ENCODE results near the gene TMF1. TPM values are rescaled to one million over a fixed set of nuclear protein-coding genes. Genes with fewer than 3 reads are reported as not detected.

TMF1 gene
- total RNA-seq (ENCODE audit: insufficient read depth, low replicate concordance), result 52.2 TPM

GRCh38 chr3:69051756-69052471 is at the start of gene TMF1:
Gene TMF1, minus strand, starts transcription at chr3:69052333. Its CDS starts 247 bp downstream, at chr3:69052086.
- DNase-seq (ENCODE audit: low spot score), result peak; percentile 99

- no peak for DNase-seq (ENCODE audit: low spot score)
Observed at GRCh38 chr3:69099576-69099975, 47.4 kb upstream of the TMF1 start.

- no peak for DNase-seq (ENCODE audit: low spot score)
Observed at GRCh38 chr3:69097407-69098086, 45.4 kb upstream of the TMF1 start.

- no peak for DNase-seq (ENCODE audit: low spot score)
Observed at GRCh38 chr3:69096299-69096698, 44.2 kb upstream of the TMF1 start.

- no peak for DNase-seq (ENCODE audit: low spot score)
Observed at GRCh38 chr3:69095636-69096035, 43.5 kb upstream of the TMF1 start.

GRCh38 chr3:69094467-69095205 is 42.5 kb upstream of the TMF1 start:
- peak; percentile 34 for DNase-seq (ENCODE audit: low spot score)

GRCh38 chr3:69092030-69092516 is 39.9 kb upstream of the TMF1 start:
- DNase-seq (ENCODE audit: low spot score), result peak; percentile 26

GRCh38 chr3:69091389-69092029 is 39.4 kb upstream of the TMF1 start:
- DNase-seq (ENCODE audit: low spot score), result no peak

- DNase-seq (ENCODE audit: low spot score), result peak; percentile 3
Observed at GRCh38 chr3:69090021-69090420, 37.9 kb upstream of the TMF1 start.

GRCh38 chr3:69088063-69088462 is 35.9 kb upstream of the TMF1 start:
- peak; percentile 55 for DNase-seq (ENCODE audit: low spot score)

GRCh38 chr3:69087030-69087791 is 35.1 kb upstream of the TMF1 start:
- peak; percentile 13 for DNase-seq (ENCODE audit: low spot score)

GRCh38 chr3:69085833-69086722 is 33.9 kb upstream of the TMF1 start:
- DNase-seq (ENCODE audit: low spot score), result peak; percentile 92

- peak; percentile 59 for DNase-seq (ENCODE audit: low spot score)
Observed at GRCh38 chr3:69085168-69085832, 33.2 kb upstream of the TMF1 start.

GRCh38 chr3:69084326-69085167 is 32.4 kb upstream of the TMF1 start, which contains the start of gene ARL6IP5:
Gene ARL6IP5, plus strand, starts transcription at chr3:69084937. Its CDS starts 111 bp downstream, at chr3:69085048.
- peak; percentile 96 for DNase-seq (ENCODE audit: low spot score)

GRCh38 chr3:69082805-69083204 is 30.7 kb upstream of the TMF1 start:
- DNase-seq (ENCODE audit: low spot score), result peak; percentile 90

GRCh38 chr3:69082361-69082760 is 30.2 kb upstream of the TMF1 start:
- DNase-seq (ENCODE audit: low spot score), result no peak

- DNase-seq (ENCODE audit: low spot score), result peak; percentile 19
Observed at GRCh38 chr3:69081583-69082262, 29.6 kb upstream of the TMF1 start.
